GM10847 (cell line): ENCODE results near the gene EHD4.

Experiments used
- POLR2A ChIP-seq: IDR thresholded peaks from 2 replicates; pipeline ENCODE4 v1.6.1; 2011; ENCODE audit not compliant: insufficient read length; ENCODE audit errors: extremely low read depth

EHD4 gene

DNA sequence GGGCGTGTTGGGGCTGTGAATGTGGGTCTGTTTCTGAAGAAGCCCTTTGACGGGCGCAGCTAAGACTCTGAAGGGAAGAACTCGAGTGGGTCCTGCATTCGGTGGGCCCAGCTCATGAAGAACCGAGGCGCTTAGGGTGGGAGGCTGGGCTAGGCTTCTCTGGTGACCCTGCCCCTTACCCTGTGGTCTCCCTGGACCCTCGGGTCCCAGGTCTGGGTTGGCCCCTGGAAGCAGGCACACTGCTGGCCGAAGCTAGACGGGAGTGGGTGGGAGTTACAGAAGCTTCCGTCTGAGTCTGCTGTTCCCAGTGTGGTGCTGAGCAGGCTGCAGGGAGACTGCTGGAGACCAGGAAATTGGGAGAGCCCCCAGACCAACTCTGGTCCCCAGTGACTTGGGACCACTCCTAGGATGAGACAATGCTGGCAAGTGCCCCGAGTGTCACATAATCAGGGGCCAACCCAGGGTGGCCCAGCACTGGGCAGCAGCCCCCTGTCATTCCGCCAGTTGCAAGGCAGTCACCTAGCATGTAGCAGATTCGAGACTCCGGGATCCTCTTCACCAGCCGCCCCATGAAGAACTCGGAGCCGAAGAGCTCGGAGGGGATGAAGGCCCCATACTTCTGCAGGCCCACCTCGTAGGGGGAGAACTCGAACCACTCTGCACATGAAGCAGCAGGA is 16.7 kb upstream of the EHD4 start:
- no peak for TF ChIP-seq POLR2A

DNA sequence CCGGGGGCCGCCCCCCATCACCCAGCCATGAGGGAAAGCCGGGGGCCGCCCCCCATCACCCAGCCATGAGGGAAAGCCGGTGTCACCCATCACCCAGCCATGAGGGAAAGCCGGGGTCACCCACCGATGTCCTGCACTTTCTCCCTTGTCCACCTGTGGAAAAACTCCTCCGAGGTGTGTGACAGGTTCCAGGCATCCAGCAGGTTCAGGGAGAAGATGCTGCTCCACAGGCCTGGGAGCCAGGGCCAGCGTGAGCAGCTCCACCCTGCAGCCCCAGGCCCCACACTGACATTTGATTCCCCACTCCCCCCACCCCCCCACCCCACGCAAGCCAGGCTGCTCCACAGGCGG is 15.5 kb upstream of the EHD4 start:
- TF ChIP-seq POLR2A = no peak

DNA sequence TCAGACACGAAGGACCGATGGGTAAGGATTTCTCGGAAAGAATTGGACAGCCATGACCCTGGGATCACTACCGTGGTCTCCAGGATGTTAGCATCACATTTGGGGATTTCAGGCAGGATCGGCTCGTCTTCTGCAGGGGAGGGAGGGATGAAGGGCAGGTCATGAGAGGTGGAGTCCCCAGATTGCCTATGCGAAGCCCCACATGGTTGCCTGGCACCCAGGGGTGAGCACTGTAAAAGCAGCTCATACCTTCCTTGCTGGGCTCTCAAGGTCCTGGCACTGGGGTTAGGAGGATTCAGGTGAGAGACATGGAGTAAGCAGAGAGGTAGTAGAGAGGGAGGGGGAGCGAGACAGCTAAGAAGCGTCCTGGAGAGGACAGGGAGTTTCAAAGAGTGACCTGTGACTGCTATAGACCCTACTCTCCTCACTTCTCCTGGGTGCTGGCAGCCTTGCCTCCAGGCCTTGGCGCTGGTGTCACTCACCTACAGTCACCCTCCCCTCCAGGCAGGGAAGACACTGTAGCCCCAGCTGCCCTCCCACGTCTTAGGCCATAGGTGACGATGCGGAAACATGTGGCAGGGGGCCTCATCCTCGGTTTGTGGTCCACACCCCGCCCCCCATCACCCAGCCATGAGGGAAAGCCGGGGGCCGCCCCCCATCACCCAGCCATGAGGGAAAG is 15.0 kb upstream of the EHD4 start:
- no peak for TF ChIP-seq POLR2A

DNA sequence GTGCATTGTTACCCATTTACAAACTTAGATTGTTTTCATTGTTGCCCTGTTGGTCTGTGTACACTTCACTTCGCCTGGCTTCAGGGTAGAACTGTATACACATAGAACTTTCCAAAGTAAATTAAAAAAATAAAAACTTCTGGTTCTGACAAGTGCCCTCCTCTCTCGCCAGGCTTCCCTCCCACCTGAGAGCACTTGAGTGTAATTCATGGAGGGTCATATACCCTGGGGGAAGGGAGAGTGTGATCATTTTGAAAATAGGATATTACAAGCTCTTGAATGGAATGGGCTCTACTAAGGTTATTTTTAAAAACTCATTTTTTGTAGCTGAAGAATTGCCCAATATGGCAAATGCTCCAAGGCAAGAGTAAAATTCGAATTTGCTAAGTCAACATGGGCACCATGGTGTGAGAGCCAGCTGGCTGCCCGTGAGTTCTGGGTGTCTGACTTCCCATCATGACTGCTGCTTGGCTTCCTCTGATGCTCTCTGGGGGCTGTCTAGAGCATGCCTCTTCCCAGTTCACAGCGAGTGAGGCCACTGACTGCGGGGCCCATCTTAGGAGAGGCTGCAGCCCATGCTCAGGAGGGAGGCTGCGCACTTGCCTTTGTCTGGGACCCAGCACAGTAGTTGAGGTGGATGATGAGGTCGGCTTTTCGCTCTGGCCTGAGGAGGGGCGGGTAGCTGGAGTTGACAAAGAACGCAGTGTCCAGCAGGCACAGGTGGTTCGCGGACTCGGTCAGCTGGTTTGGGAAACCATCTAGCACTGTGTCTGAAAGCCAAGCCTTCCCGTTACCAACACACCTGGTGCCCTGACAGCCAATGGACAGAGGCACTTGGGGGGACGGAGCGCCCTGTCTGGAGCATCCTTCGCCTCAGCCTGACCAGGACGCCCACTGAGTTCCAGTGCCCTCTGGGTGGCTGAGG is 13.1 kb upstream of the EHD4 start:
- TF ChIP-seq POLR2A = no peak

DNA sequence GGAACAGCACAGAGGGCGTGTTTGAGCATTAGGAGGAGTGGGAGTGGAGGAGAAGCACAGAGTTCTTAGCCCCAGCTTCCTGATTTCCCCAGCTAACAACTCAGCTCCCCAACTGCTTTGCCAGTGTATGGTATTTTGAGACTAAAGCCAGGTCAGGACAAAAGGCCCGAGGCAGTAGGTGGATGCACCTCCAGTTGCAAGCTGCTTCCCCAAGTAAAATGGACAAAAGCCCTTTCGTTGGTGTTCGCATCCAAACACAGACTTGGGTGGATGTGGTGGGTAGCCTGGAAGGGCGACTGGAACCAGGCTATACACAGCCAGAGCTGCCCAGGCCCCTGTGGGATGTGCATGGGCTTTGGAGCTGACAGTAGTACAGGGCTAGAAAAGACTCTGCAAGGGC is 12.3 kb upstream of the EHD4 start:
- no peak for TF ChIP-seq POLR2A

DNA sequence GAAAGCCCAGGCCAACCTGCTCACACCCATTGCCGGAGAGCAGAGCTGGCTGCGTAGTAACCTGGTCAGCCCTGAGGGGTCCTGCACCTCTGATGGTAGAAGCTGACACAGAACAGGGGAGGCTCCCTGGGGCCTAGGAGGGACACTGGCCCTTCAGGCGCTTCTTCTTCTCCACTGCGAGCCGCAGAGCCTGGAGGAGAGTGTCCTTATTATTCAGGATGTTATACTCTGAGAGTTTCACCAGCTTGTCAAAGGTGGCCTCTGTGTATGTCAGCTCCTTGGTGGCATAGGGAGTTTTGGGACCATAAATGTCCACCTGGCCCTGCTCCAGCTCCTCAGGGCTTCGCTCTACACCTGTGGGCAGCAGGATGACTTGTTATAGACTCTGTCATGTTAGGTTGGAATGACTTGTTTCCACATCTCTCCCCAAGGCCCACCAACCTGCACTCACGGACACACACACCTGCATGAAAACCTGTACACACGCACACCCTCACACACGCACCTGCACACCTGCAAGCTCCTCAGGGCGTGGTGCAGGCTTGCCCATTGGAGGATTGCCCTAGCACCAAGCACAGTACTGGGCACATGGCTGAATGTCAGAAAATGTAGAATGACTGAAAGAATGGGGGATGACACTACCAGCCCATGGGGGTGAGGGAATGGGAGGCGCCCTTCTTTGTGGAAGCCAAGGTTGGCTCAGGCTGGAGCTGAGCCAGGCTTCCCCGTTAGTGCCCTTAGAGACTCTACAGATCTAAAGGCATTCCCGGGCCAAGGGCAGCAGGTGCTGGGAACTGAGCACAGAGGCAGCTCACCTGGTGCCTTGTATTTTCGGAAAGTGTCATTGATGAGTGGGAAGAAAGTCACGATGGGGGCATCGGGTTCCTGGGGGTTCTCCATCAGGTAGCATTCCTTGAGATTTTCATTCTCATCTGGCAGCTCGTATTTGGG is 11.5 kb upstream of the EHD4 start:
- no peak for TF ChIP-seq POLR2A

DNA sequence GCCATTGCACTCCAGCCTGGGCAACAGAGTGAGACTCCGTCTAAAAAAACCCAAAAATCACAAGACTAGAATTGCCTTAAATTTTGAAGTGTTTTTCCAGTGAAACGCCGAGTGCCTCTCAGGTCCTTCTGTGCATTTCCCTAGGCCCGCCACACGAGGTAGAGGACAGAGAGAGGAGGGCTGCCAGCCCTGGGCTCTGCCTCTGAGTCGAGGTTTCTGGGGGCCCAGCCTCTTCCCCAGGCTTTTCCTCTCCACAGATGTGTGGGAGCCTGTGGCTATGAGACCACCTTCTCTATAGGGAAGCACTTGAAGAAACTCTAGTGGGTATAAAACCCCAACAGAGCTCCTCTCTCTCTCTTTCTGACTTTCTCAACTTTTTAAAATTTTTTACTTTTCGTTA is 10.9 kb upstream of the EHD4 start:
- no peak for TF ChIP-seq POLR2A

DNA sequence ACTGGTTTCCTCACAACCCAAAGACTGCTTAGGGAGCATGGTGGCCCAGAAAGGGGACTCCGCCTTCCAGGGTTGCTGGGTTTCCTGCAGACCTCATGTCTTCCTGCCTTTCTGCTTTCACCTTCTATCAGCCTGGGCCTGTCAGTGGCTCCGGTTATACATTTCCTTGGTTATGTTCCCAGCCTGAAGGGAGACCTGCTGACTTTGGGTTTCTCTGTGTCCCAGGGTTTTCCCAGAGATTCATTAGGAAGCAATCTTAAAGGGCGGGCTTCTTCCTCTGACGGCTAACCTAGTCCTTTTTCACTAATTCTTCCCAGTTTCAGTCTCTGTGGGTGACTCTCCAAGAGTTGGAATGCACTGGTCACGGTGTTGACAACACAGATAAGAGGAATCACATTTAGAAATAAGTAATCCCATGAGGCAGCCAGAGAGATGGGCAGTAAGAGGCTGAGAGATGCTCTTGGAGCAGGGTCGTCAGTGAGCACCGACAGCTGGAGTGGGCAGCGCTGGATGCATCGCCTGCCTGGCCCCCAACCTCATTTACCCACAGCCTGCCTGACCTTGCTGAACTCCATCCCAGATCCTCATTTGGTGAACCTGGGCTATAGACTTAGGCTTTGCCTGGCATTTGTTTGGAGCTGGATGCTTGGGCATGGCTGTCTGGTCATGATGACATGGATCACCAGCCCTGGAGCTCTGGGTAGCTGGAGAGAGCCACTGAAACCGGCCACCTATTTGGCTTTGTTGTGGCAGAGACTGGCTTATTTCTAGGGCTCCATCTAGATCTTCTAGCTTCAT is 10.0 kb upstream of the EHD4 start:
- TF ChIP-seq POLR2A = no peak

DNA sequence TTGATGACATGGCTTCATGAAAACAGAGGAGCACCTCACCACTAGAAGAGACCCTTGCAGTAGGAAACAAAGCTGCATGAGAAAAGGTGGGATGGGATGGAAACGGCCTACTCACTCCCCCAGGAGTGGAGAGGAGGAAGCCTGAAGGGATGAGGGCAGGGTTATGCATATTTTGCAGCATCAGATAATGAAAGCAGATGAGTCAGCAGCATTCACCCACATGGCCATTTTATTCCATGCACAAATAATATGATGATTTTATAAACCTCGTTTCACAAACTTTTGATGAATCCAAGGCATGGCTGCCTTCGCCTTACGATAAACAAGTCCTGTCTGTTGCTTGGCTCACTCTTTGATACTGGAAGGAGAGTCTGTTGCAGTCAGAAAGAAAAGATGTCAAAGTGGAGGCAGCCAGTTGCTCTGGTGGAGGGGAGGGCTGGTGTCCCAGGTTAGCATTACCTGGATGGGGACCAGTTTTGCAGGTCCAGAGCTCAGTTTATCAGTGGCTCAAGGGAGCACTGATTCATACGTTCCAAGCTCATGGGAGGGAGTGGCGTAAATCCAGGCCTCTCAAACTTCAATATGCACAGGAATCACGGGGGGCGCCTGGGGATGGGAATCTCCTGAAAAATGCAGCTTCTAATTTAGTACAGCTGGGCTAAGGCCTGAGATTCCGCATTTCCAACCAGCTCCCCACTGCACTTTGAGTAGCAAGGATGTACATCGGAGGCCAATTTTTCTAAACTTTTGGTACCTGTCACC is 9.2 kb upstream of the EHD4 start:
- no peak for TF ChIP-seq POLR2A

DNA sequence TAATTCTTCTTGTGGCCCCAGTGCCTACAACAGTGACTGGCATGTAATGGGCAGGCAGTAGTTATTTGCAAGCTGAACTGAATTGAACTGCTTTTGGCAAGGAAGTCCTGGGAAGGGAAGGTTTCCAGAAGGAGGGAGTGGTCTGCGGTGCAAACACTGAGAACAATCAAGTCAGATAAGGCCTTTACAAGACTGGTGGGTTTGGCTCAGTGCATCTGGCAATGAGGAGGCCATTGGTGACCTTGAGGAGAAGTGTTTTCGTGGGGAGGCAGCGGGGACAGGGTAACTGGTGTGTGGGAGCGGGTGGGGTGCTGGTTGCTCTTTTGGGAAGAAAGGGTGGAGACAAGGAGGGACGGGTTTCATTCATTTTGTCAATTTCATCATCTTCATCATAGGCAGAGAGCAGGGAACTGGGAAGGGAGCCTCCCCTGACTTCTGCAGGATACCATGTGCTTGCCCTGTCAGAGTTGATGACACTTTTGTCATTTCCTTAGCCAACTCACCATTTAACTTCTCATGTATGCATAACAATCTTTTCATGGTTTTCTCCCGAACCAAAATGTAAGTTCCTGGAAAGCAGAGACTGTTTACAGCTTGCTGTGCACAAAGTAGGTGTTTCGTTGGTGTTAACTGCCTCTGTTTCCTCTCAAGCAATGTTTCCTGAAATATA is 8.4 kb upstream of the EHD4 start:
- TF ChIP-seq POLR2A = no peak

DNA sequence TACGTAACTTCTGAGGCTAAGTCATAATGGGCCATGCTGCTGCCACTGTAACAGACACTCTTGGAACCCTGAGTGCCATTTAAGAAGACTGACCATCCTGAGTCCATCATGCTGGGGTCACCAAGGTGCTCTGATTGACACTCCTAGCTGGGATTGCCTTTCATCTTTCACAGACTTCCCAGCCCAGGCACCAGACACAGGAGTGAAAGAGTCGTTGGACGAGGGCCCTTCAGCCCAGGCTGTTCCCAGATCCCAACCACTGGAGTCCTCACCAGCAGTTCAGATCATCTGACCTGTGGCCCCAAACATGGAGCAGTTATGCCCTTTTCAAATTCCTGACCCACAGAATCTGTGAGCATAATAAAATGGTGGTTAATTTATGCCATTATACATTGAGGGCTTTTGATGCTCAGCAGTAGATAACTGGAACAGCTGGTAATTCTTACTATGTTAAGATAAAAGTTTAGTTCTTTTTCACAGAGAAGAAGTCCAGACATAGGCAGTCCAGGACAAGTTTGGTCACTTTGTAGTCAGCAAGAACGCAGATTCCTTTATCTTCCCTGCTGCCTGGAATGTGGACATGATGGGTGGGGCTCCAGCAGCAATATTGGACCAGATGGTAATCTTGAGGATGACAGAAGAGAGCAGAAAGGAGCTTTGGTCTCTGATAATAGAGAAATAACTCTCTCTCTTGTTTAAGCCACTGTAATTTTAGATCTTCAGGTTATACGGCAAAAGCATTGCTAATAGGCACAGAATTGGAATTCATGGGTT is 7.3 kb upstream of the EHD4 start:
- TF ChIP-seq POLR2A = no peak

DNA sequence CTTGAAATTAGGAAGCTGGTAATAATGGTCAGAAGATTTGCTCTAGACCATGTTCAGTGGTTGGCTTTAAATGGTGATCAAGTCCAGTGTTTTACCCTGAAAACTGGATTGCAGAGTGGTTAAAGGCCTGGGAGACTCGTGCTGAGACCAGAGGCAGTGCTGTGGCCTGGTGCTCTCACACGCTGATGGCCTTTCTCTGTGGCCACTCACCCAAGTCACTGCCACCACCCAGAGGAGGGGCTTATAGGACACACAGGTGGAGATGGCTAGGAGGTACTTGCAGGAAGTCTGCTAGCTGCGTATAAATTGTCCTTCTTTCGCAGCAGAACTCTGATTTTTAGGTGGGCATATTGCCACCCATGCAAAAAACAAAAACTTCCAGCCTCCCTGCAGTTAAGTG is 6.2 kb upstream of the EHD4 start:
- TF ChIP-seq POLR2A = no peak
